Endothelial cell of umbilical vein (primary cell): Measurements from ENCODE around the gene RAG1.

Experiments
- CTCF ChIP-seq, 2 donors: IDR thresholded peaks; 1 replicate in 1 of 2; 2 replicates in 1 of 2; pipeline ENCODE4 v1.5.1; 2011; ENCODE audit warnings: low read length in 2 of 2, mild to moderate bottlenecking in 2 of 2, moderate library complexity in 2 of 2, control low read depth in 1 of 2, inconsistent platforms in 1 of 2, low read depth in 1 of 2; ENCODE audit not compliant: insufficient read depth in 1 of 2; ENCODE audit errors: extremely low read depth in 1 of 2
- EZH2 ChIP-seq: IDR thresholded peaks from 2 replicates; pipeline ENCODE4 v1.6.1; 2012; ENCODE audit warnings: borderline replicate concordance, low read depth, mild to moderate bottlenecking, moderate library complexity, low read length, inconsistent platforms; ENCODE audit not compliant: severe bottlenecking
- FOS ChIP-seq: IDR thresholded peaks from 2 replicates; pipeline ENCODE4 v1.6.1; 2011; ENCODE audit warnings: mild to moderate bottlenecking, low read length, moderate library complexity, borderline replicate concordance; ENCODE audit not compliant: insufficient read depth
- JUN ChIP-seq: IDR thresholded peaks from 2 replicates; pipeline ENCODE4 v1.6.1; 2011; ENCODE audit warnings: borderline replicate concordance, low read depth; ENCODE audit not compliant: insufficient read length, insufficient read depth
- MAX ChIP-seq: IDR thresholded peaks from 2 replicates; pipeline ENCODE4 v1.6.1; 2011; ENCODE audit not compliant: insufficient read depth, insufficient read length
- MYC ChIP-seq: IDR thresholded peaks from one replicate; pipeline ENCODE4 v1.6.1; 2011; ENCODE audit warnings: mild to moderate bottlenecking, low read depth, low read length
- POLR2A ChIP-seq: IDR thresholded peaks from 2 replicates; pipeline ENCODE4 v1.6.1; 2012; ENCODE audit warnings: low read depth, mild to moderate bottlenecking, control low read depth, low read length
- POLR2AphosphoS5 ChIP-seq: IDR thresholded peaks from 2 replicates; pipeline ENCODE4 v1.6.1; 2012; ENCODE audit warnings: low read depth, mild to moderate bottlenecking, control low read depth, low read length, moderate library complexity; ENCODE audit not compliant: insufficient read depth

GRCh38 chr11:36628765-36629244 is 61.0 kb downstream of the RAG1 start:
- TF ChIP-seq CTCF (IDR thresholded peaks at IDR 0.05; ENCODE audit: extremely low read depth in 1 of 2, insufficient read depth in 1 of 2, low read depth in 1 of 2, low read length in 2 of 2): no peak
- TF ChIP-seq EZH2: no peak
- TF ChIP-seq POLR2AphosphoS5: no peak
- TF ChIP-seq POLR2A: no peak
- TF ChIP-seq MAX: no peak
- no peak for TF ChIP-seq JUN
- no peak for TF ChIP-seq MYC
- no peak for TF ChIP-seq FOS
